Loucy (cell line): ENCODE results near the gene INSL6.

Experiments used
- H2AFZ ChIP-seq: fragments of 200-600 bp; sonication (generic); 2 replicates; pipeline ENCODE4 v1.6.0; 2016; ENCODE audit warnings: antibody characterized with exemption, mild to moderate bottlenecking, low read length, moderate library complexity
- H3F3A ChIP-seq: fragments of 200-600 bp; 2 replicates; pipeline ENCODE4 v1.6.0; 2016; ENCODE audit warnings: antibody characterized with exemption, low read depth, mild to moderate bottlenecking
- H3K27me3 ChIP-seq: fragments of 200-600 bp; sonication (generic); 2 replicates; pipeline ENCODE4 v1.6.1; 2014; ENCODE audit warnings: low read length, mild to moderate bottlenecking; ENCODE audit not compliant: insufficient read depth, poor library complexity, severe bottlenecking
- H3K36me3 ChIP-seq: fragments of 200-600 bp; sonication (generic); 2 replicates; pipeline ENCODE4 v1.6.1; 2016; ENCODE audit warnings: low read length; ENCODE audit not compliant: insufficient read depth
- H3K4me1 ChIP-seq: fragments of 200-600 bp; sonication (generic); 2 replicates; pipeline ENCODE4 v1.5.1; 2014; ENCODE audit warnings: low read length, mild to moderate bottlenecking; ENCODE audit not compliant: insufficient read depth, poor library complexity, severe bottlenecking
- H3K4me2 ChIP-seq: fragments of 200-600 bp; sonication (generic); 2 replicates; pipeline ENCODE4 v1.6.0; 2014; ENCODE audit warnings: antibody characterized with exemption, low read length, low read depth, mild to moderate bottlenecking; ENCODE audit not compliant: poor library complexity, severe bottlenecking
- H3K4me3 ChIP-seq: fragments of 200-600 bp; sonication (generic); 2 replicates; pipeline ENCODE4 v1.5.1; 2014; ENCODE audit warnings: low read length, mild to moderate bottlenecking, mixed read lengths; ENCODE audit not compliant: poor library complexity, severe bottlenecking
- H3K79me2 ChIP-seq: fragments of 200-600 bp; sonication (generic); 2 replicates; pipeline ENCODE4 v1.6.1; 2014; ENCODE audit warnings: low read length; ENCODE audit not compliant: insufficient read depth
- H3K9ac ChIP-seq: fragments of 200-600 bp; sonication (generic); 2 replicates; pipeline ENCODE4 v1.6.0; 2014; ENCODE audit warnings: mild to moderate bottlenecking, low read depth, low read length, moderate library complexity; ENCODE audit not compliant: poor library complexity, severe bottlenecking
- H3K9me2 ChIP-seq: fragments of 200-600 bp; sonication (generic); replicated peaks from 2 replicates; pipeline ENCODE4 v1.6.1; 2016; ENCODE audit warnings: low read depth, low read length, mixed read lengths
- H3K9me3 ChIP-seq: fragments of 200-600 bp; sonication (generic); 2 replicates; pipeline ENCODE4 v1.6.1; 2014; ENCODE audit warnings: mild to moderate bottlenecking, antibody characterized with exemption, low read length, low read depth; ENCODE audit not compliant: insufficient read depth
- H4K20me1 ChIP-seq: fragments of 200-600 bp; sonication (generic); 2 replicates; pipeline ENCODE4 v1.6.0; 2014; ENCODE audit warnings: antibody characterized with exemption, low read length, mild to moderate bottlenecking; ENCODE audit not compliant: insufficient read depth, poor library complexity, severe bottlenecking
- CTCF ChIP-seq: fragments of 200-600 bp; sonication (generic); conservative IDR thresholded peaks from 2 replicates; pipeline ENCODE4 v1.5.1; 2014; ENCODE audit warnings: mild to moderate bottlenecking, antibody characterized with exemption, low read length
- EZH2phosphoT487 ChIP-seq: fragments of 200-600 bp; IDR thresholded peaks from 2 replicates; pipeline ENCODE4 v1.6.1; 2018; ENCODE audit warnings: antibody characterized with exemption, mild to moderate bottlenecking, moderate library complexity, borderline replicate concordance

The INSL6 gene

GRCh38 chr9:5122116-5122515, 63.3 kb downstream of the INSL6 start:
- Histone ChIP-seq H4K20me1 (no peaks in the 10 kb centered on the region), H3K4me1 (no peaks in the 10 kb centered on the region), H3F3A (no peaks in the 10 kb centered on the region), H3K9ac (no peak overlapping the region), H3K4me2 (no peak overlapping the region), H3K9me2 (no peaks in the 10 kb centered on the region), H2AFZ (no peak overlapping the region), H3K36me3 (peaks cover 17% of the 10 kb centered on the region; the same call in 1 of the 2 replicates), H3K79me2 (no peaks in the 10 kb centered on the region), H3K4me3 (no peak overlapping the region), H3K9me3 (no peaks in the 10 kb centered on the region), H3K27me3 (no peaks in the 10 kb centered on the region)
- TF ChIP-seq EZH2phosphoT487, result no peak
- no peak for TF ChIP-seq CTCF

- H3K4me1 ChIP-seq, result no peaks in the 10 kb centered on the region
- no peaks in the 10 kb centered on the region for H3K9me2 ChIP-seq
- no peaks in the 10 kb centered on the region for H3K79me2 ChIP-seq
- no peaks in the 10 kb centered on the region for H4K20me1 ChIP-seq
- no peak overlapping the region for H3K9ac ChIP-seq
- H2AFZ ChIP-seq, result no peak overlapping the region
- H3K9me3 ChIP-seq, result no peaks in the 10 kb centered on the region
- no peaks in the 10 kb centered on the region for H3K27me3 ChIP-seq
- no peaks in the 10 kb centered on the region for H3F3A ChIP-seq
- TF ChIP-seq EZH2phosphoT487 (no peak), CTCF (no peak)
- H3K36me3 ChIP-seq, result peaks cover 3% of the 10 kb centered on the region; the same call in 1 of the 2 replicates
- H3K4me3 ChIP-seq, result no peak overlapping the region
- H3K4me2 ChIP-seq, result no peak overlapping the region
These were observed 71.3 kb downstream of the INSL6 start for GRCh38 chr9:5113994-5114748.
